ENCODE measurements around the gene DIO1.

DIO1 gene

GRCh38 chr1:53954128-53954527 is 60.1 kb downstream of the DIO1 start:
- peaks cover 9% of the 10 kb centered on the region for H3K79me2 ChIP-seq (ENCODE audit: control insufficient read depth, low read length)

GRCh38 chr1:53956308-53957168 is 62.6 kb downstream of the DIO1 start:
- no peaks in the 10 kb centered on the region for H3K79me2 ChIP-seq (ENCODE audit: control insufficient read depth, low read length)
- no peak overlapping the region for H3K4me2 ChIP-seq (ENCODE audit: low read length)
- H3K4me1 ChIP-seq (ENCODE audit: control insufficient read depth, low read length): no peaks in the 10 kb centered on the region
- no peaks in the 10 kb centered on the region; the same call in 1 of the 2 replicates for H3F3A ChIP-seq (ENCODE audit: control insufficient read depth, insufficient read depth)
- no peaks in the 10 kb centered on the region for H4K20me1 ChIP-seq (ENCODE audit: control insufficient read depth, insufficient read depth, low read depth, low read length)
- peaks cover 65% of the 10 kb centered on the region for H3K36me3 ChIP-seq (ENCODE audit: control insufficient read depth, low read length)
- H3K27me3 ChIP-seq (ENCODE audit: control insufficient read depth, low read length): no peaks in the 10 kb centered on the region
- no peaks in the 10 kb centered on the region for H3K9me3 ChIP-seq (ENCODE audit: control insufficient read depth, insufficient read depth, low read length)
- no peaks in the 10 kb centered on the region for H3K9me2 ChIP-seq (replicated peaks; ENCODE audit: control insufficient read depth, low read length)
- H3K4me3 ChIP-seq (ENCODE audit: low read length): no peak overlapping the region
- TF ChIP-seq CTCF (IDR thresholded peaks at IDR 0.05; ENCODE audit: low read depth, low read length, poor library complexity, severe bottlenecking) (no peak), EZH2phosphoT487 (IDR thresholded peaks at IDR 0.05; ENCODE audit: borderline replicate concordance, low read length) (no peak)
- H3K27ac ChIP-seq (ENCODE audit: low read depth, low read length): no peak overlapping the region

More at GRCh38 chr1:53954128-53954527, 60.1 kb downstream of the DIO1 start:
- no peak overlapping the region for H3K4me3 ChIP-seq (ENCODE audit: low read length)
- H3K36me3 ChIP-seq (ENCODE audit: control insufficient read depth, low read length): peaks cover 52% of the 10 kb centered on the region
- no peaks in the 10 kb centered on the region for H3K4me1 ChIP-seq (ENCODE audit: control insufficient read depth, low read length)
- H3K4me2 ChIP-seq (ENCODE audit: low read length): no peak overlapping the region
- TF ChIP-seq EZH2phosphoT487 (IDR thresholded peaks at IDR 0.05; ENCODE audit: borderline replicate concordance, low read length) (no peak), CTCF (IDR thresholded peaks at IDR 0.05; ENCODE audit: low read depth, low read length, poor library complexity, severe bottlenecking) (no peak)
- no peaks in the 10 kb centered on the region for H3K9me2 ChIP-seq (replicated peaks; ENCODE audit: control insufficient read depth, low read length)
- H3K27me3 ChIP-seq (ENCODE audit: control insufficient read depth, low read length): no peaks in the 10 kb centered on the region
- no peak overlapping the region for H3K27ac ChIP-seq (ENCODE audit: low read depth, low read length)
- peaks cover 7% of the 10 kb centered on the region; the same call in 1 of the 2 replicates for H4K20me1 ChIP-seq (ENCODE audit: control insufficient read depth, insufficient read depth, low read depth, low read length)
- H3K9me3 ChIP-seq (ENCODE audit: control insufficient read depth, insufficient read depth, low read length): no peaks in the 10 kb centered on the region
- no peaks in the 10 kb centered on the region; the same call in 1 of the 2 replicates for H3F3A ChIP-seq (ENCODE audit: control insufficient read depth, insufficient read depth)

DNA sequence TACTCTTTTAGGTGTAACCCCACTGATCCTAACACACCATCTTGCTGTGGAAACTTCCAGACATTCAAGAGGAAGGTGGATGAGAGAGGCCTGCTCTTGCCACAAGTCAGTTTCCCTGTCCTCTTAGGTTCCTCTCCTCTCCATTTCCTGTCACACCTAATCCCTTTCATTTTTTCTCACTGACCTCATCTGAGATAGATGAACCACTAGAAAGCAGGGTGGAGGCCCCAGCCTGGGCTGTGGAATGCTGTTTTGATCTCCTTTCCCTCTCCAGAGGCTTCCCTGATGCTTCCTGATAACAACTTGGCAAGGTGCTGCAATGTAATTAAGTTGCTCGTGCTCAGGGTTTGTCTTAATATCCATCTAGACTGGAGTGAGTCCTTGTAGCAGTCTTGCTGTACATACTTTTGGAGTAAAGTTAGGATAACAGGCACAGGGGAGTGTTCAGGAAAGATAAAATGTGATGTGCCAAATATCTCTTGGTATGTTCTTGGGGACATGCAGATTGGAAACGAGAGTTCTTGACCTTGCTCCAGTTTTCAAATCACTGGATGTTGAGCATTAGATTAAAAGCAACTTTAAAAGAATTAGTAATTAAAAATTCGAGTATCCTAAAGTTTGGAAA is 63.3 kb downstream of the DIO1 start:
- Histone ChIP-seq H4K20me1 (ENCODE audit: control insufficient read depth, insufficient read depth, low read depth, low read length) (no peaks in the 10 kb centered on the region), H3K9me2 (replicated peaks; ENCODE audit: control insufficient read depth, low read length) (no peaks in the 10 kb centered on the region), H3K9me3 (ENCODE audit: control insufficient read depth, insufficient read depth, low read length) (no peaks in the 10 kb centered on the region), H3K27ac (ENCODE audit: low read depth, low read length) (no peak overlapping the region), H3K79me2 (ENCODE audit: control insufficient read depth, low read length) (no peaks in the 10 kb centered on the region), H3K27me3 (ENCODE audit: control insufficient read depth, low read length) (no peaks in the 10 kb centered on the region), H3F3A (ENCODE audit: control insufficient read depth, insufficient read depth) (no peaks in the 10 kb centered on the region; the same call in 1 of the 2 replicates), H3K4me2 (ENCODE audit: low read length) (no peak overlapping the region), H3K4me1 (ENCODE audit: control insufficient read depth, low read length) (no peaks in the 10 kb centered on the region), H3K4me3 (ENCODE audit: low read length) (no peak overlapping the region), H3K36me3 (ENCODE audit: control insufficient read depth, low read length) (peaks cover 65% of the 10 kb centered on the region)
- TF ChIP-seq EZH2phosphoT487 (IDR thresholded peaks at IDR 0.05; ENCODE audit: borderline replicate concordance, low read length): no peak
- no peak for TF ChIP-seq CTCF (IDR thresholded peaks at IDR 0.05; ENCODE audit: low read depth, low read length, poor library complexity, severe bottlenecking)

Measured in DOHH2 (cell line).